GM18517 (cell line): ENCODE results near the gene SSB.
A peak's percentile ranks its signal among the peaks of the same experiment; 100 is the strongest.
"Not testable (repeated sequence)": the region's sequence is repeated elsewhere in the genome, so short reads cannot be mapped to it uniquely, and the experiment has no call there.

Experiments used
- ATAC-seq: cut with Tn5 transposase; IDR thresholded peaks from one replicate; pipeline ENCODE4 v1.9.1; 2021; ENCODE audit warnings: mild to moderate bottlenecking, moderate library complexity; ENCODE audit not compliant: unreplicated experiment

Gene SSB

DNA sequence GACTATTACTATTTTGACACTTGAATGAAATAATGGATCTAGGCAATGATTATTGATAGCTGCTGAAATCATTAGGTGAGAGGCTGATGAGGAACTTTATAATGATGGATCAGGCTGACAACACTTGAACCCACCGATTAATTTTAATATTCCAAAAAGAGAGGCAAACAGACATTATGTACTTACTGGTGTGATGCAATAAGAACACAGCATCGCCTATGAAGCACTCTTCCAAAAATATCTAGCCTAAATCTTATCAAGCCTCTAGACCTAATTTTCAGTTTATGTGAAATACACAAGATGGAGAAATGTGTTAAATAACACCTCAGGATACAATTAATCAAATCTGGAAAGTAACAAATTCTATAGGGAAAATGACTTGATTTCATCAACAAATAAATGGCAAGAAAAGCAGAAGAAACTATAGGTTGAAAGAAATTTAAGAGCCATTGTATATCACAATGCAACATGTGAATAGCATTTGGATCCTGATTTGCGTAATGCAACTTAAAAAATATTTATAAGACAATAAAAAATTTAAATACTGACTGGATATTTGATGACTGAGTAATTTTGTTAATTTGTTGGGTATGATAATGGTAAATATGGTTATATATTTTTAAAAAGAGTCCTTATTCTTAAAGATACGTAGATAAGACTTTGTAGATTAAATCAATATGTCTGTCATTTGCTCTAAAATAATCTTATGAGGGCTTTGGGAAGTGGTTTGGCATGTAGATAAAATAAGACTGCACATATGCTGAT is 17.2 kb upstream of the SSB start:
- no peak for ATAC-seq

DNA sequence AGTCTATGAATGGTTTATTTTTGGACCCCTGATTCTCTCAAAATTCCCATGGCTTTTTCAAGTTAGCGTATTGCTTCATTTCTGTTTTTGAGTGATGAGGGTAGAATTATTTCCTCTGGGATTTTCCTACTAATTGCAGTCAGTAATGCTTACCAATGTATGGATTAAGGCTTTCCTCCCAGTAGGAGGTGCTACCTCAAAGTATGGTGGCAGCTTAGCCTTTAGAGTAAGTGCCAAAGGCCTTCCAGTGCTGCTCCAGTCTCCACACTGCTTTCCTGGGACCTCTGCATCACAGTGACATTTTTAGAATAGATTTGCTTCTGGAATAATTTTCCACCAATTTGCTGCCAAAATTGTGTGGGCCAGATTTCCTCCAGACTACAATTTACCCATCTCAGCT is 16.2 kb upstream of the SSB start:
- ATAC-seq, result no peak

DNA sequence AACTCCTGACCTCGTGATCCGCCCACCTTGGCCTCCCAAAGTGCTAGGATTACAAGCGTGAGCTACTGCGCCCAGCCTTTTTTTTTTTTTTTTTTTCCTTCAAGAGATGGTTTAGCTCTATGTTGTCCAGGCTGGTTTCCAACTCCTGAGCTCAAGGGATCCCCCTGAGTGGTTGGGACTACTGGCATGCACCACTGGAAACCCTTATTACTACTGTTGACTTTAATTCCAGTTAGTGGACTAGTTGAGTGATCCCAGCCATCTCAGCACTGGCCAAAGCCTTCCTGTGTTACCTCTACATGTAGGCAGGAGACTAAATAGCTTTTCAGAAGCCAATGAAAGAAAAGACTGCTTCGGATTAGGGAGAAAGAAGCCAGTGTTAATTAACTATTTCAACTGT is 8.1 kb upstream of the SSB start:
- no peak for ATAC-seq

DNA sequence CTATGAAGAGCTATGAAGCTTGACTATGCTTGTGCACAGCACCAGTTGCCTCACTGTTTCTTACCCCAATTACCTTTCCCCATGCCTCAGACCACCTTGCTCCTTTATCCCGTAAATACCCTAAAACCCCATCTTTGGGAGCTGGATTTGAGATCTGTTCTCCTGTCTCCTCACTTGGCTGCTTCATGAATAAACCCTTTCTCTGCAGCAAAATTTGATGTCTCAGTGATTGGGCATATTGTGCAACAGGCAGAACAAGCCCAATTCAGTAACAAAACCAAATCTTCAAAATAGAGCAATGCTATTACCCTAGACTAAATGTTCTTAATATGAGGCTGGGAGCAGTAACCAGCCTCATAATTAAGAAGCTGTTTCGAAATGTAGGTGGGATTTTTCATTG is 3.5 kb upstream of the SSB start:
- no peak for ATAC-seq

DNA sequence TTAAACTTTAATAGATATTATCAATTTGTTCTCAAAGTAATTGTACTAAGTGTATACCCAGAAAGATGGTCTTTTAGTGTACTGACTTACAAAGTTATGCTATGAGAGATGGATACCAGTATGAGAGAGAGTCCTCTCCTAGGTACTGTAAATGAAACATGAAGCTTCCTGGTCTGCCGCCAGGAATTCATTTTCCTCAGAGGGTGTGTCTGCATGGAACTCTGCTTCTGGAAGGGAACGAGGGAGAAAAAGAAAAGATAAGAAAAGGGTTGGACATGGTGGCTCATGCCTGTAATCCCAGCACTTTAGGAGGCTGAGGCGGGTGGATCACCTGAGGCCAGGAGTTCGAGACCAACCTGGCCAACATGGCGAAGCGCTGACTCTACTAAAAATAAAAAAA is 2.2 kb upstream of the SSB start:
- ATAC-seq, result no peak

DNA sequence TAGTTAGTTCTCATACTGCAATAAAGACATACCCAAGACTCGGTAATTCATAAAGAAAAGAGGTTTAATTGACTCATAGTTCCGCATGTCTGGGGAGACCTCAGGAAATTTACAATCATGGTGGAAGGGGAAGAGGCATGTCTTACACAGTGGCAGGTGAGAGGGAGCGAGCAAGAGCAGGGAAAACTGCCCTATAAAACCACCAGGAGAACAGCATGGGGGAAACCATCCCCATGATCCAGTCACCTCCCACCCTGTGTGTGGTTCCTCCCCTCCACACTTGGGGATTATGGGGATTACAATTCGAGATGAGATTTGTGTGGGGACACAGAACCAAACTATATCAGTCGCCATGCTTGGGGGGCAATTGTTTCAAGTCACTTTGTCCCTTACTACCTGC is 1.1 kb upstream of the SSB start:
- ATAC-seq, result no peak

DNA sequence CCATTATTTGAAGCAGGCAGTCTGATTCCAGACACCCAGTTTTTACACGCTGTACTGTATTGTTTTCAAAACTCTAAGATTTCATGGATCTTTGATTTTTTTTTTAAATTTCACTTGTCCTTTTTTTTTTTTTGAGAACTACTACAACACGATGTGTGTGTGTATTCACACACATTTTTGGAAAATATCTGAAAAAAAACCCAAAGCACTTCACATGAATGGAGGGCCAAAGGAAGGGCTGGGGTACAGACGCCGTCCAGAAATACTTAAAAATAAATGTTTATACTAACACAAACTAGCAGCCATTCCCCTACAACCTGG is 314 bp upstream of the SSB start:
- ATAC-seq, result peak; percentile 13

DNA sequence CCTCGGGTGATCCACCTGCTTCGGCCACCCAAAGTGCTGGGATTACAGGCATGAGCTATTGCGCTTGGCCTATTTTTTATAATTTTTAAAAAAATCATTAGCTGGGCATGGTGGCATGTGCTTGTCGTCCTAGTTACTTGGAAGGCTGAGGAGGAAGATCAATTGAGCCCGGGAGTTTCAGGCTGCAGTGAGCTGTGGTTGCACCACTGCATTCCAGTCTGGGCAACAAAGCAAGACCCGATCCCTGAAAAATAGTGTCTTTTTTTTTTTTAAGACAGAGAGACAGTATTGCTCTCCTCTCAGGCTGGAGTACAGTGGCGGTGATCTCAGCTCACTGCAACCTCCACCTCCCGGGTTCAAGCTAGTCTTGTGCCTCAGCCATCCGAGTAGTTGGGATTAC is 4.8 kb downstream of the SSB start:
- no peak for ATAC-seq

DNA sequence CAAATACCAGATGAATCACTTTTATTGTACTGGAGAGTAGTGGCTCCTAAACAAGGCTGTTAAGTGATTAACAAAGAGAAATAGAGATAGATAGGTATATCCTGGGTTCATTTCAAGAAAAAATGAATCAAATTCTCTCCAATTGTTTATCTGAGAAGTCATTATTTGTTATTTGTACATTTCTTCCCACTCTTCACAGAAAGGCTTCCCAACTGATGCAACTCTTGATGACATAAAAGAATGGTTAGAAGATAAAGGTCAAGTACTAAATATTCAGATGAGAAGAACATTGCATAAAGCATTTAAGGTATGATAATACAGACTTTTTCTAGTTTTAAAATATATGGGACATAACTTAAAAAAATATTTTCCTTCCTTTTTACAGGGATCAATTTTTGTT is 7.9 kb downstream of the SSB start:
- ATAC-seq, result no peak

DNA sequence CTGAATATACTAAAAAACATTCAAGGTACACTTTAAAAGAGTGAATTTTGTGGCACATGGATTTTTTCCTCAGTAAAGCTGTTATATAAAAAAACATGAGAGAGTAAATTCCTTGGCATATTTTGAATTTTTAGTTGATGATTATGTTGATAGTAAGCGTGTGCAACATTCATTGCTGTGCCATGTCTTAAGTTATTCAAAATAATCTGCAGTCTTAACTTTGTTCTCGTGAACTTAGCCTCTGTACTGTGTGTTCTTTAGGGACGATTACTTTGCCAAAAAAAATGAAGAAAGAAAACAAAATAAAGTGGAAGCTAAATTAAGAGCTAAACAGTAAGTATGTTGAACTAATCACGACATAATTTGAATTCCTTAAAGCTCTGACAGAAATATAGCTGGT is 9.6 kb downstream of the SSB start:
- ATAC-seq, result no peak

DNA sequence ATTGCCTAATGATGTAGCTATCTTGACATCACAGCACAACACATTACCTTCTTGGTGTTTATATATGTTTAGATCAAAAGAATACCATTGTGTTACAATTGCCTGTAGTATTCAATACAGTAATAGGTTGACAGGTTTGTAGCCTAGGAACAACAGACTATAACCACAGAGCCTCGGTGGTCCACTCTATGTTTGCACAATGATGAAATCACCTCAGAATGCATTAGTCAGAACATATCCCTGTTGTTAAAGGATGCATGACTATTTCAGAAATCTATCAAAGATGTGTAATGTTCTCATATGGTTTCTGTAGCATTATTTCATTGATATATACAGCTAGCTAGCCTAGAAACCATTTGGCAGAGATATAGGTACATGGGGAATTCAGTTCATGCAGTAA is 17.2 kb downstream of the SSB start:
- no peak for ATAC-seq

DNA sequence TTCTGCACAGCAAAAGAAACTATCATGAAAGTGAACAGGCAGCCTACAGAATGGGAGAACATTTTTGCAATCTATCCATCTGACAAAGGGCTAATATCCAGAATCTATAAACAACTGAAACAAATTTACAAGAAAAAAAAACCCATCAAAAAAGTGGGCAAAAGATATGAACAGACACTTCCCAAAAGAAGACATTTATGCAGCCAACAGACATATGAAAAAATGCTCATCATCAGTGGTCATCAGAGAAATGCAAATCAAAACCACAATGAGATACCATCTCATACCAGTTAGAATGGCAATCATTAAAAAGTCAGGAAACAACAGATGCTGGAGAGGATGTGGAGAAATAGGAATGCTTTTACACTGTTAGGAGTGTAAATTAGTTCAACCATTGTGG is 18.3 kb downstream of the SSB start:
- not testable (repeated sequence) for ATAC-seq

DNA sequence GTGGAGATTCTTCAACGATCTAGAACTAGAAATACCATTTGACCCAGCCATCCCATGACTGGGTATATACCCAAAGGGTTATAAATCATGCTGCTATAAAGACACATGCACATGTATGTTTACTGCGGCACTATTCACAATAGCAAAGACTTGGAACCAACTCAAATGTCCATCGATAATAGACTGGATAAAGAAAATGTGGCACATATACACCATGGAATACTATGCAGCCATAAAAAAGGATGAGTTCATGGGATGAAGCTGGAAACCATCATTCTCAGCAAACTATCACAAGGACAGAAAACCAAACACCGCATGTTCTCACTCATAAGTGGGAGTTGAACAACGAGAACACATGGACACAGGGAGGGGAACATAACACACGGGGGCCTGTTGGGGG is 18.7 kb downstream of the SSB start:
- ATAC-seq, result not testable (repeated sequence)

DNA sequence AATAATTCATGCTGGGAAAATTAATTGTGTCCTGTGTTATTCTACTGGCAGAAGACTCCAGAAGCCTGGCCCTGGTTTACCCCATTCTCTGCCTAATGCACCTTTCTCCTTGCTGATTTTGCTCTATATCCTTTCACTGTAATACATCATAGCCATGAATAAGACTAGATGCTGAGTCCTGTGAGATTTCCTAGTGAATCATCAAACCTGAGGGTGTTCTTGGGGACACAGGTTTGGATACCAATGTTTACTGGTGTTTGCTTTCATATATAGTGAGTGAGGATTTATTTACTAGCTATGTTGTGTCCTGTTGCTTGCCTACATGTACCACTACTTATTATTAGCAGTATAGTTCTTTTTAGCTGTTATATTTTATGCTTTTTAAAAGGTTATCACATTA is 19.6 kb downstream of the SSB start:
- ATAC-seq, result no peak

DNA sequence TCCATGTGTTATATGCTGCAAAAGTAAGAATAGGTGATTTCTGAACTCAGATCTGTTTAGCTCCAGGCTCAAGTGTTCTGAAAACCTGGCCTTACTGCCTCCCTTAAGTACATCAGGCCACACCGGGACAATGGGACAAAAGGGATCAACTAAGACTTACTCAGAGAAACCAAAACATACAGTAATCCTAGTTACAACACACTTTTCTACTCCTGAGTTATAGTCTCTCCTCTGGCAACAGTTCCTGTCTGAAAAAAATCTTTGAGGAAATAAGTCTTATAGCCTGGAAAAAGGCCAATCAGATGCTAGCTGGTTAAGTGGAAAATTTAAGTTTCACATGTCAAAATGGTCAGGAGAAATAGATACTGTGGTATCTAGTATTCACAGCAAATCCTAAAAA is 20.4 kb downstream of the SSB start:
- ATAC-seq, result no peak

DNA sequence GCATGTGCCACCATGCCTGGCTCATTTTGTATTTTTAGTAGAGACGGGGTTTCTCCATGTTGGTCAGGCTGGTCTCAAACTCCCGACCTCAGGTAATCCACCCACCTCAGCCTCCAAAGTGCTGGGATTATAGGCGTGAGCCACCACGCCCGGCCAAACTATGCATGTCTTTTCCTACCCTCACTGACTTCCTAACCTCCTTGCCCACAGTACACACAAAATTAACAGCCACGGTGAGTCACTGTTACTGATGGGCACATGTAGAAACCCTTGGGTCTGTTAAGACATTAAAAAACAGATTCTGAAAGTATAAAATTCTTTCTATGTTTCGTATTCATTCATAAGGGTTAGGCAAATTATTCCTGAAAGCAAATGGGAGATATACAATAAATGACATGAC is 21.4 kb downstream of the SSB start:
- not testable (repeated sequence) for ATAC-seq

DNA sequence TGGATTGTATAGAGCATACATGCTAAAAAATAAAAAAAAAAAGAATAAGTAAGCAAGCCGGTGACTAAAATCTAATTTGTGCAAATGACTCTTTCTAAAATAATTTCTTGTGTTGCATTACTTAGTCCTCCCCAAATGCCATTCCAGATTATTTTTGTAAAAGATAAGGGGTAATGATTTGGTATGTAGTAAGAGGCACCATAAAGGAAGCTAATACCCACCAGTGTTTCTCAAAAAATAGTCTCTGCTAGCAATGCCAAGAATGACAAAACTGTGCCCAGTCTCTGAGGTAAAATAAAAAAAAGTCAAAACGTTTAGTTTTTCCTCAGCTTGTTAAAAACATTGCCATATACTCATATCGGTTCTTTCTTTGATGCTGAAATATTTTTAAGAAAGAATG is 23.4 kb downstream of the SSB start:
- ATAC-seq, result no peak

DNA sequence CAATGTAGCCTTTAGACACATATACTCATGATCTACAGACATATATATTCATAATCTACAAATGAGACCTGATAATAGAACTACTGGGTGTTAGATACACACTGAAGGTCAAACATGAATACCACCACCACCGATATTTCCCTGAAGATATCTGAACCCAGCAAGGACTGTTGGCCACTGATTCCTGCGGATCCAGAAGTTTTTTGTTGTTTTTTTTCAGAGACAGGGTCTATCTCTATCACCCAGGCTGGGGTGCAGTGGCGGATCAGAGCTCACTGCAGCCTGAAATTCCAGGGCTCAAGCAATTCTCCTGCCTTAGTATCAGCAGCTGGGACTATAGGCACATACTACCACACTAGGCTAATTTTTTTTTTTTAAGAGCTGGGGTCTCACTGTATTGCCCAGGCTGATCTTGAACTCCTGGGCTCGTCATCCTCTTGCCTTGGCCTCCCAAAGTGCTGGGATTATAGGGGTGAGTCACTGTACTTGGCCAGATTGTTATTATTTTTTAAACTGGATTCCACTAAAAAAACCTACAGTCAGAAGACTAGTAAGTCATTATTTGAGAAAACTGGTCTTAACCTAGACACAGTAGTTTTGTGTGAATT is 24.2 kb downstream of the SSB start:
- no peak for ATAC-seq

DNA sequence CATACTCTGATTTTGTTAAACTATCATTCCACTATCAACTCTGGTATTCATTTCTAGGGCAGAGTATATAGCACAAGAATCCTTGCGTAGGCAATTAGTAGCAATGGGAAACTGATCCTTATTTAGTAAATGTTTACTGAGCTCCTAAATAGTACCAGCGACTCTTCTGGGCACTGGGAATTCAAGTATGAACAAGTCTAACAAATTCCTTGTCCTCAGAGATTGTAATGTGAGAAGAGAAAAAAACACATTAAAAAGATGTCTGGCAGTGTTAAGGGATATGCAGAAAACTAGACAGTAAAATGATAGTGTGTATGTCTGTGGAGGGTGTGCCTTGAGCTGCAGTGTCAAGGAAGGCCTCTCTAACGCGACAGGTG is 25.3 kb downstream of the SSB start:
- ATAC-seq, result no peak

DNA sequence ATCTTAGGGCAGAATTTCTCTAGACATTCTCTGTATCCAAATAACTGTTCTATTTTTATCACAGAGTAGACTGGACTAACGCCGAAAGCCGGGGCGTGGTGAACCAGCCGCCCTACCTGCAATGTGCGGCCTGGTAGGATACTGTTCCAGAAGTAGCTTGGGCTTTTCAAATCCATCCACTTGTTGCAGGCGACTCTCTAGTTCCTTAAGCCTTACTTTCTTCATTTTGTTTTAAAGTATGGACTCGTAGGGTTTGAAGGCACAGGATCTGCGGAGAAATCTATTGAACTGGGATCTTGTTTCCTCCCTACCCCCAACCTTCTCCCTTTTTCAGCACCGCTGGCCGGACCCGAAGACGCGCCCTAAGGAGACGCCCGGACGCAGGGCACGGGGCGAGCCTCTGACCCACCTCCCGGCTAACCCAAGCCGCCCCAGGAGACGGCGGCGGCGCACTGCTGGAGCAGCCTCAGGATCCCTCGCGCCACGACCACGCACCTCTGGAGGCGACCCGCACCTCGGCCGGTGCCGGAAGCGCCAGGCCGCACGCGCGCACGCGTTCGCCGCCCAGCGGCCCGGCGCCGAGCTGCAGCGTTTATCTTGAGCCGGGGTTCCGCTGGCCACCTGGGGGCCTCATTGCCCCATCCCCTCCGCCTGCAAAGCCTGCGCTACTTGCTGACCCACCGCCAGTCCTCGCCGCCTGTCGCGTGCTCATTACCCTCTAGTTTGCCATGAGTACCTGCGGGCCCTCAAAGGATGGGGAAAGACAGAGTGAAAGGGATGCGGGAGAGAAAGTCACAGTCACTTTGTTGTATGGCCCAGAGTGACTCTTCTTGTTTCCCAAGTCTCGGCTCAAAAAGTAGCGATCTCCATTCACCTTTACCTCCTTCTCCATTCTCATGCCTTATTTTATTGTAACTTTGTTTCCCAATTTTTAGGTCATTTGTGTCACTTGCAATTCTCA is 26.0 kb downstream of the SSB start, which contains the start of gene METTL5:
Gene METTL5 (minus strand): TSS at position 533 of the 961 bp plus-strand sequence. CDS start 308 bp downstream, at position 225.
- ATAC-seq, result peak; percentile 63

DNA sequence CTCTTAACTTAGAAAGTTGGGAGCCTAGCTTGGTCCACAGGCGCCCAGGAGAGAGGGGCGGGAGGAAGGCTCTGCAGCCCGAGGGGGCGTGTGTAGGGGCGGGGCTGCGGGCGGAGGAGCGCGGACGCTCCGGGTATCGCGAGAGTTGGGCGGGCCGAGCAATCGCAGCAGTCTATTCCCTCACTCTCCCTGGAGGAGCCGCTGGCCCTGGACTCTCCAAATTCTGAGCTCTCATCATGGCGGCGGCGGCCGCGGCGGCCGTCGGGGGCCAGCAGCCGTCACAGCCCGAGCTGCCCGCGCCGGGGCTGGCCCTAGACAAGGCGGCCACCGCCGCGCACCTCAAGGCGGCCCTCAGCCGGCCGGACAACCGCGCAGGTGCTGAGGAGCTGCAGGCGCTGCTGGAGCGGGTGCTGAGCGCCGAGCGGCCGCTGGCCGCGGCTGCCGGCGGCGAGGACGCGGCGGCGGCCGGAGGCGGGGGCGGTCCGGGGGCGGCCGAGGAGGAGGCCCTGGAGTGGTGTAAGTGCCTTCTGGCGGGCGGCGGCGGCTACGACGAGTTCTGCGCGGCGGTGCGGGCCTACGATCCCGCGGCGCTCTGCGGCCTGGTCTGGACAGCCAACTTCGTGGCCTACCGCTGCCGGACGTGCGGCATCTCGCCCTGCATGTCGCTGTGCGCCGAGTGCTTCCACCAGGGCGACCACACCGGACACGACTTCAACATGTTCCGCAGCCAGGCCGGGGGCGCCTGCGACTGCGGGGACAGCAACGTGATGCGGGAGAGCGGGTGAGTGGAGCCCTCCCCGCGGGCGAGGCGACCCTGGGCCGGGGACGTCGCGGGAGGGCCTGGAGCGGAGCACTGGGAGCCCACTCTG is 28.8 kb downstream of the SSB start, which contains the start of gene UBR3:
Gene UBR3 (plus strand): TSS at position 183 of the 869 bp plus-strand sequence. CDS start 54 bp downstream, at position 237.
- ATAC-seq, result peak; percentile 78
